ENCODE results near the gene ITGAX.
"Not testable (repeated sequence)": the region's sequence is repeated elsewhere in the genome, so short reads cannot be mapped to it uniquely, and the experiment has no call there.

Gene ITGAX

GRCh38 chr16:31354394-31355291, at the start of gene ITGAX:
TSS of gene ITGAX (plus strand) at chr16:31355176. CDS start at chr16:31355255, 79 bp downstream.
- peak in 8 of 14 donors; percentile 10 to 57 (median 28) for DNase-seq

DNA sequence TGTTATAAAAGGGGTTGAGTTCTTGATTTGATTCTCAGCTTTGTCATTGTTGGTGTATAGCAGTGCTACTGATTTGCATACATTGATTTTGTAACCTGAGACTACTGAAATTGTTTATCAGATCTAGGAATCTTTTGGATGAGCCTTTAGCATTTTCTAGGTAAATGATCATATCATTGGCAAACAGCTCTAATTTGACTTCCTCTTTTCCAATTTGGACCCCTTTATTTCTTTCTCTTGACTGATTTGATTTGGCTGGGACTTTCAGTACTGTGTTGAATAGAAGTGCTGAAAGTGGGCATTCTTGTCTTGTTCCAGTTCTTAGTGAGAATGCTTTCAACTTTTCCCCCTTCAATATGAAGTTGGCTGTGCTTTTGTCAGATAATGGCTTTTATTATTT, 49.8 kb upstream of the ITGAX start:
- no peak for DNase-seq

DNA sequence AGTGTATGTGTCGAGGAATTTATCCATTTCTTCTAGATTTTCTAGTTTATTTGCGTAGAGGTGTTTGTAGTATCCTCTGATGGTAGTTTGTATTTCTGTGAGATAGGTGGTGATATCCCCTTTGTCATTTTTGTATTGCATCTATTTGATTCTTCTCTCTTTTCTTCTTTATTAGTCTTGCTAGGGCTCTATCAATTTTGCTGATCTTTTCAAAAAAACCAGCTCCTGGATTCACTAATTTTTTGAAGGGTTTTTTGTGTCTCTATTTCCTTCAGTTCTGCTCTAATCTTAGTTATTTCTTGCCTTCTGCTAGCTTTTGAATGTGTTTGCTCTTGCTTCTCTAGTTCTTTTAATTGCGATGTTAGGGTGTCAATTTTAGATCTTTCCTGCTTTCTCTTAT, 46.6 kb upstream of the ITGAX start:
- not testable (repeated sequence) for DNase-seq

GRCh38 chr16:31322500-31322899, 32.5 kb upstream of the ITGAX start:
- DNase-seq: no peak

DNA sequence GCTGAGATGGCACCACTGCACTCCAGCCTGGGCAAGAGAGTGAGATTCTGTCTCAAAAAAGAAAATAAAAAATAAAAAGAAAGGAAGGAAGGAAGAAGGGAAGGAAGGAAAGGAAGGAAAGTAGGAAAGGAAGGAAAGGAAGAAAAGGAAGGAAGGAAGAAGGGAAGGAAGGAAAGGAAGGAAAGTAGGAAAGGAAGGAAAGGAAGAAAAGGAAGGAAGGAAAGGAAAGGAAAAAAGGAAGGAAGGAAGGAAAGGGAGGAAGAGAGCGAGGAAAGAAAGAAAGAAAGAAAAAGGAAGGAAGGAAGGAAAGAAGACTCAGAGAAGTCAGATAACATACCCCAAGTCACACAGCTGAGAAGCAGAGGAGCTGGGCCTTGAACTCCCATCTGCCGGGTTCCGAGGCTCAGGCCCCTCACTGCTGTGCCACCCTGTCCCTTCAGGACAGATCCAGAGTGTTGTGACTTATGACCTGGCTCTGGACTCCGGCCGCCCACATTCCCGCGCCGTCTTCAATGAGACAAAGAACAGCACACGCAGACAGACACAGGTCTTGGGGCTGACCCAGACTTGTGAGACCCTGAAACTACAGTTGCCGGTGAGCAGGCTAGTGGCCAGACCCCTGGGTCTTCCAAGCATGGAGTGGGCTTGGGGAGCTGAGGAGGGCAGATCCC, 30.9 kb upstream of the ITGAX start:
- no peak for DNase-seq

GRCh38 chr16:31325171-31325570, 29.8 kb upstream of the ITGAX start:
- DNase-seq: no peak

DNA sequence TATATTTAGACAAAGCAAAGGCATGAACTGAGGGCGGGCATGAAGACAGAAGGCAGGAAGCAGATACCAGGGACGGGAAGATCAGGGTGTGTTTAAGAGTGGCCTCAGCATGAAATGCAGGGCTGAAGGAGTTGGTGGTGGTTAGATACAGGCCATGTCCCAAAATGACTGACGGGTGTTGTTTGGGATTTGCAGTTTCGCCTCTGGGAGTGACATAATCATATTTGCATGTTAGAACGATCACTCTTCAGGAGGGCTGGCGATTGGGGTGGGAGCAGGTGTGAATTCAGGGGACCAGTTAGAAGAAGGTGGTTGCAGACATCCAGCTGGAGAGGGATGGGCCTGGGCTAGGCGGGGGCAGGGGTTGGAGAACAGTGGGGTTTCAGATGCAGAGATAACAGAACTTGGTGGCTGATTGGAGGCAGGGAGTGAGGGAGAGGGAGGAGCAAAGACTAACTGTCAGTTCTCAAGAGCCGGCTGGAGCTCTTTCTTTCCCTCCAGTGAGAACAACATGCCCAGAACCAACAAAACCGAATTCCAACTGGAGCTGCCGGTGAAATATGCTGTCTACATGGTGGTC, 27.2 kb upstream of the ITGAX start:
- no peak for DNase-seq

DNA sequence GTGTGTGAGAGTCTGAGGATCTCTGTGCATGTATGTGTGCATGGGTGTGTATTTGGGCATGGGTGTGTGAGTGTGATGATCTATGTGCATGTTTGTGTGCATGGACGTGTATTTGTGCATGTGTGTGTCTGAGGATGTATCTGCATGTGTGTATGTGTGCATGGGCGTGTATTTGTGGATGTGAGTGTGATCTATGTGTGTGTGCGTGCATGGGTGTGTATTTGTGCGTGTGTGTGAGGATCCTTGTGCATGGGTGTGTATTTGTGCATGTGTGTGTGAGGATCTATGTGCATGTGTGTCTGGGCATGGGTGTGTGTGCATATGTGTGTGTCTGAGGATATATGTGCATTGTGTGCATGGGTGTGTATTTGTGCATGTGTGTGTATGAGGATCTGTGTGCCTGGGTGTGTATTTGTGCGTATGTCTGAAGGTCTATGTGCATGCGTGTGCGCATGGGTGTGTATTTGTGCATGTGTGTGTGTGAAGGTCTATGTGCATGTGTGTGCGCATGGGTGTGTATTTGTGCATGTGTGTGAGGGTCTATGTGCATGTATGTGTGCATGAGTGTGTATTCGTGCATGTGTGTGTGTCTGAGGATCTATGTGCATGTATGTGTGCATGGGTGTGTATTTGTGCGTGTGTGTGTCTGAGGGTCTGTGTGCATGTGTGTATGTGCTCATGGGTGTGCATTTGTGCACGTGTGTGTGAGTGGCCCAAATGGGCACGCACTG, 26.5 kb upstream of the ITGAX start:
- DNase-seq: no peak

DNA sequence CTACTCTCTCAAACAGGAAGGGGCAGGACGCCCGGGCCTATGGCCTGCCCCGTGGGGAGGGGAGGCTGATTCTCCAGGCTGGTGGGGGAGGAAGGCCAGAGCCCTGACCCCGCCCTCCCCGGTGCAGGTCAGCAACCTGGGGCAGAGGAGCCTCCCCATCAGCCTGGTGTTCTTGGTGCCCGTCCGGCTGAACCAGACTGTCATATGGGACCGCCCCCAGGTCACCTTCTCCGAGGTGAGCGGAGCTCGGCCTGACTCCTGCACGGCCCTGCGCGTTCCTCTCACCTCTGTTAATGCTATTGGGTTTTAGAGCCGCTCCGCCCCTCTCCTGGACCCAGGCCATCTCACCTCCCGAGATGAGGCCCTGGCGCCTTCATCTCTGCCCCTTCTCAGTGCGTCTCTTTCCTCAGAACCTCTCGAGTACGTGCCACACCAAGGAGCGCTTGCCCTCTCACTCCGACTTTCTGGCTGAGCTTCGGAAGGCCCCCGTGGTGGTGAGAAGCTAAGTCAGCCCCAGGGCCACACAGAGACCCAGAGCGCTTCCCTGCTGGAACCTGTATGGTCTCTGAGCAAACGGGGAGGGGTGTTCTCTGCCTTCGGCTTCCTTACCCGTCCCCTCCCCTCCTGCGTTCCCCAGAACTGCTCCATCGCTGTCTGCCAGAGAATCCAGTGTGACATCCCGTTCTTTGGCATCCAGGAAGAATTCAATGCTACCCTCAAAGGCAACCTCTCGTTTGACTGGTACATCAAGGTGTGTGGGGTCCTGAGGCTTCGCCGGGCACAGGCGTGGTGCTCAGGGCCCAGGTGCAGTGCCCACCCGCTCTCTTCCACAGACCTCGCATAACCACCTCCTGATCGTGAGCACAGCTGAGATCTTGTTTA, 25.1 kb upstream of the ITGAX start:
- no peak for DNase-seq

- DNase-seq: no peak
Observed at GRCh38 chr16:31330553-31330890, 24.5 kb upstream of the ITGAX start.

- no peak for DNase-seq
Observed at GRCh38 chr16:31331141-31331764, 23.7 kb upstream of the ITGAX start.

DNA sequence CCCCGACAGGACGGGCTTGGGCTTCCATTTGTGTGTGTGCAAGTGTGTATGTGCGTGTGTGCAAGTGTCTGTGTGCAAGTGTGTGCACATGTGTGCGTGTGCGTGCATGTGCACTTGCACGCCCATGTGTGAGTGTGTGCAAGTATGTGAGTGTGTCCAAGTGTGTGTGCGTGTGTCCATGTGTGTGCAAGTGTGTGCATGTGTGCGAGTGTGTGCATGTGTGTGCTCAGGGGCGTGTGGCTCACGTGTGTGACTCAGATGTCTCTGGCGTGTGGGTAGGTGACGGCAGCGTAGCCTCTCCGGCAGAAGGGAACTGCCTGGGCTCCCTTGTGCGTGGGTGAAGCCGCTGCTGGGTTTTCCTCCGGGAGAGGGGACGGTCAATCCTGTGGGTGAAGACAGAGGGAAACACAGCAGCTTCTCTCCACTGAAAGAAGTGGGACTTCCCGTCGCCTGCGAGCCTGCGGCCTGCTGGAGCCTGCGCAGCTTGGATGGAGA, 23.1 kb upstream of the ITGAX start:
- no peak for DNase-seq

DNA sequence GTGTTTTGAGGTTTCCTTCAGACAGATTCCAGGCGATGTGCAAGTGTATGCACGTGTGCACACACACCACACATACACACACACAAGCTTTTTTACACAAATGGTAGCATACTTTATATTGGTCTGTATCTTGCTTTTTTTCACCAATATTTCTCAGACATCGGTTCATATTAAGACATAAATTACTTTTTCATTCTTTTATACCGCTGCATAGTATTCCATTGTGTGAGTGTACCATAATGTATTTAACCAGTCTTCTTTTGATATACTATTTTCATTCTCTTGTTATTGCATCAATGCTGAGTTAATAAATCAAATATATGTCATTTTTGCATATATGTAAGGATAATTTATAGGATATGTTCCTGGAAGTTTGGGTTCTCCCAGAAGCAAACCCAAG, 22.4 kb upstream of the ITGAX start:
- DNase-seq: no peak

DNA sequence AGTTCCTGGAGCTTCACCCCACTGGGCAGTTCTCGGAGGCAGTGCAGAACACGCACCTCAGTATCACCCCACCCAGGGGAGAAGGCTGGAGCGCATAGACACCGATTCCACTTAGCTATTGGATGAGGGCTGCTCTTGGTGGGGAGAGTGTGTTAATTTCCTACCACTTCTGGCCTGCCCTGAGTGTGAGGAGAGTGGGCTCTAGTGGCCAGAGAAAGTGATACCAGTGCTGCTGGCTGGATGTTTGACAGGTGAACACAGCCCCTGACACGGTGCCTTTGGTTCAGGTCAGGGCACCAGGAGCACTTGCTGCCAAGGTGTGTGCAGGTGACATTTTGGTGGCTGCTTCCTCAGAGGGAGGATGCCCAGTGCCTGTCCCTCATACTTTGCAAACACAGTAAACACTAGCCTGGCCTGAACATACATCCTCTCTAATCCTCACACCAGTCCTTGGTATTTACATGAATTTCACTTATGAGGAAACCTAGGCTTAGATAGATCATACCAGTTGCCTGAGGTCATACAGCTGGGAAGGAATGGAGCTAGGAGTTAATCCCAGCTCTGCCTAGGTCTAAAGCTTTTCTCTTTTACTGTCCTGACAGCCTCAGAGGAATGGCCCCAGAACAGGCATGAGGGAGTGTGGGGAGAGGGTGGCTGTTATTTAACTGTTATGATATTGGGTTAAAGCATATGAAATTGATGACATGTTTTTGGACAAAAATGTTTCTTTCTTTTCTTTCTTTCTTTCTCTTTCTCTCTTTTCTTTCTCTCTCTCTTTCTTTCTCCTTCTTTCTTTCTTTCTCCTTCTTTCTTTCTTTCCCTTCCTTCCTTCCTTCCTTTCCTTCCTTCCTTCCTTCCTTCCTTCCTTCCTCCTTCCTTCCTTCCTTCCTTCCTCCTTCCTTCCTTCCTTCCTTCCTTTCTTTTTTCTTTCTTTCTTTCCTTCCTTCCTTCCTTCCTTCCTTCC, 21.0 kb upstream of the ITGAX start:
- peak in 1 of 14 donors; percentile 40 for DNase-seq

GRCh38 chr16:31334934-31335333, 20.0 kb upstream of the ITGAX start:
- DNase-seq: no peak

DNA sequence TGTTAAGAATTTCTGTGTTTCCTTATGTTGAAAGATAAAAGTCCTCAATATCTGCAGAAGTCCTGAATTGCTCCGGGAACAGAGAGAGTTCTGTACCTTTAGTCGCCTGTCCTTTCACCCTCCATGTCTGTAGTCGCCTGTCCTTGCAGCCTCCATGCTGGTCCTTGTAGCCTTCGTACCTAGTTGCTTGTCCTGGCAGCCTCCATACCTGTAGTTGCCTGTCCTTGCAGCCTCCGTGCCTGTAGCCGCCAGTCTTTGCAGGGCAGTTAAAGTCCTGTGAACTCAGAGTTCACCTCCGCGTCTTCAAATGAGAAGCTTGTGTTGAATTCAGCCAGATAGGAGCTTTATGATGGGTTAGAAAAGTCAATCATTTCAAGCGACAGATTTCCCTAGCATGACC, 19.5 kb upstream of the ITGAX start:
- no peak for DNase-seq

DNA sequence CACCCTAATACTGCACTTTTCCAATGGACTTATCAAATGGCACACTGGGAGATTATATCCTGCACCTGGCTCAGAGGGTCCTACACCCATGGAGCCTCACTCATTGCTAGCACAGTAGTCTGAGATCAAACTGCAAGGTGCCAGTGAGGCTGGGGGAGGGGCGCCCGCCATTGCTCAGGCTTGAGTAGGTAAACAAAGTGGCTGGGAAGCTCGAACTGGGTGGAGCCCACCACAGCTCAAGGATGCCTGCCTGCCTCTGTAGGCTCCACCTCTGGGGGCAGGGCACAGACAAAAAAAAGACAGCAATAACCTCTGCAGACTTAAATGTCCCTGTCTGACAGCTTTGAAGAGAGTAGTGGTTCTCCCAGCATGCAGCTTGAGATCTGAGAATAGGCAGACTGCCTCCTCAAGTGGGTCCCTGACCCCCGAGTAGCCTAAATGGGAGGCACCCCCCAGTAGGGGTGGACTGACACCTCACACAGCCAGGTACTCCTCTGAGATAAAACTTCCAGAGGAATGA, 16.8 kb upstream of the ITGAX start:
- not testable (repeated sequence) for DNase-seq

GRCh38 chr16:31344712-31345111, 10.3 kb upstream of the ITGAX start:
- no peak for DNase-seq

DNA sequence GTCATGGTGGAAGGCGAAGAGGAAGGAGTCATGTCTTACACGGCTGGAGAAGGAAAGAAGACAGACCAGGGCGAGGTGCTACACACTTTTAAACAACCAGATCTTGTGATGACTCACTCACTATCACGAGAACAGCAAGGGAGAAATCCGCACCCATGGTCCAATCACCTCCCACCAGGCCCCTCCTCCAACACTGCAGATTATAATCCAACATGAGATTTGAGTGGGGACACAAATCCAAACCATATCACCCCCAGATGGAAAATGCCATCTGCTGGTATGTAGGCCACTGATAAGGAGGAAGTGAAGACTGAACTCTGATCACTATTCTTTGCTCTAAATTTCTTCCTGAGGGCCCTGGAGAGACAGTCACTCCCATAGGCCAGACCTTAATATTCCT, 7.5 kb upstream of the ITGAX start:
- no peak for DNase-seq

DNA sequence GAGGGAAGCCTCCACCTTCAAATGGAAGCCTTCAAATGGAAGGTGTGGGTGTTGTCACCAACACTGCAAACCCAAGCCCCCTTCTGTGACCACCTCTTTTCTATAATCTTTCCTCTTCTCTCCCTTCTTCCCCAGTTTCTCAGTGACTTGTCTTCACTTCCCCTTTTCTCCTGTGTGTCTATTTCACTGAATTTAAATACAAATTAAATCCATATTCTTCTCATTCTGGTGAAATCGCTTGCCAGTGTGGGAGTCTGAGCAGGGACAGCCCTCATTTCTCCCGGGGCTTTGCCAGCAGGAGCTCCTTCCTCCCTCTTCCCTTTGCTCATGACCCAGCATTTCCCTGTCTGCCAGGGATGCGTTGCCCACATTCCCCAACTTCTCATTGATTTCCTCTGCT, 6.4 kb upstream of the ITGAX start:
- no peak for DNase-seq

Data from C1 segment of cervical spinal cord (tissue), 14 donors.